ENCODE results near the gene TMPRSS9. TPM values are rescaled to one million over a fixed set of nuclear protein-coding genes. Genes with fewer than 3 reads are reported as not detected.

Gene TMPRSS9
- polyA plus RNA-seq, 3 donors from 2014 or later, result not detected

GRCh38 chr19:2354670-2355069, 5.4 kb upstream of the TMPRSS9 start:
- Mint-ChIP-seq H3K36me3 (no peaks in the 10 kb centered on the region), H3K27ac (no peak overlapping the region), H3K4me3 (no peak overlapping the region), H3K9me3 (no peaks in the 10 kb centered on the region), H3K27me3 (ENCODE audit: low read depth in 3 of 3) (peaks cover 0 to 2% (median 0%) of the 10 kb centered on the region in 3 donors), H3K4me1 (no peaks in the 10 kb centered on the region)
- DNase-seq, result no peak

DNA sequence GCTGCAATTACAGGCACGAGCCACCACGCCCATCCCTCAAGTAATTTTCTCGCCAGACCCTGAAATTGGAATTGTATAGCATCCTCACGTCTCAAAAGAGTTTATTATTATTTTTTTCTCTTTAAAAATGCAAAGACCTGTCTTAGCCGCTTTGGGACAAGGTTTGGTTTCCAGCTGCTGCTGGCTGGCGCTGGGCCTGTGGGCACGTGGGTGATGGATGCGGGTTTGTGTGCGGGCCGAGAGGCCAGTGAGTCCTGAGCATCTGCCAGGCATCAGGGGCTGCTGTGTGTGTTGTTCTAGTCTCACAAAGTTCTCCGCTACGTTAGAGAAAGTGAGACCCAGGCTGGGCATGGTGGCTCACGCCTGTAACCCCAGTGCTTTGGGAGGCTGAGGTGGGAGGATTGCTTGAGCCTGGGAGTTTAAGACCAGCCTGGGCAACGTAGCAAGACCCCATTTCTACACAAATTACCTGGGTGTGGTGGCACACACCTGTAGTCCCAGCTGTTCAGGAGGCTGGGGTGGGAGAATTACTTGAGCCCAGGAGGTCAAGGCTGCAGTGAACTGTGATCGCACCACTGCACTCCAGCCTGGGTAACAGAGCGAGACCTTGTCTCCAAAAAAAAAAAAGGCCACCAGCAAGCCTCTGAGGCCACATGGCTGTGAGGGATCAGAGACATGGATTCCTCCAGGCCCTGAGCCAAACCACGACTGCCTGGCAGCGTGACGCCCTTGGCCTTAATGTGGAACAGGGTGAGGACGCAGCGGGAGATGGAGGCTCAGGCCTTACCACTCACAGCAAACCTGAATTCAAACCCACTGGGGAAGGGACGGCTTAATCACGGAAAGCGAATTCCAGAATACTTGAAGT, 4.7 kb upstream of the TMPRSS9 start:
- no peak overlapping the region for H3K27ac Mint-ChIP-seq

DNA sequence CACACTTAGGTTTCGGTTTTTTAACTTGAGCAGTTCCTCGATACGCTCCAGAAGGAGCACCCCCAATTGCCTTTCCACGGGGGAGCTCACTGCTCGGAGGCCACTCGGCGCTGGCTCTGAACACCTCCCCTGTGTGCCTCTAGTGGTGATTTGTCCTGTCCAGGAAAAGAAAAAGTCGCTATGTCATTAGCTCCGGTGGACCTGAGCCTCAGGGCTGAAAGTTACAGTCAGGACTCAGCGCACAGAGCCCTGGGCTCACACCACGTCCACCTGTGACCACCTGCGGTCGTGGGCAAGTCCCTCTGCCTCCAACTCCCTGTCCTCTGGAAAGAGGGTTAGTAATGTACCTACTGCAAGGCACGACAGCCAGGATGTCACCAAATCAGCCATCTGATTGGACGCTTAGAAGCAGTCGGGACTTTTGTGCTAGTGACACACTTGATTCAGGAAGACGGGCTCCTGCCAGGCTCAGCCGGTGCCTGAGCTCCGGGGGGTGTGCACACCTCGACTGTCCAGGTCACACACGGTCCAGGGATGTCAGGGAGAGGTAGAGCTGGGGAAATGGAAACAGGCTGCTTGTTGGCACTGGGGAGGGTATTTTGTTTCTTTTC, 3.9 kb upstream of the TMPRSS9 start:
- Mint-ChIP-seq H3K4me3 (no peak overlapping the region), H3K36me3 (no peaks in the 10 kb centered on the region), H3K27ac (no peak overlapping the region), H3K9me3 (no peaks in the 10 kb centered on the region), H3K27me3 (ENCODE audit: low read depth in 3 of 3) (peaks cover 0 to 7% (median 2%) of the 10 kb centered on the region in 3 donors), H3K4me1 (peaks cover 0 to 5% of the 10 kb centered on the region in 2 donors)
- no peak for DNase-seq

More for the DNA sequence above, 4.7 kb upstream of the TMPRSS9 start:
- Mint-ChIP-seq H3K36me3 (no peaks in the 10 kb centered on the region), H3K27me3 (ENCODE audit: low read depth in 3 of 3) (peaks cover 0 to 3% (median 0%) of the 10 kb centered on the region in 3 donors), H3K9me3 (no peaks in the 10 kb centered on the region), H3K4me3 (no peak overlapping the region), H3K4me1 (peaks cover 0 to 1% of the 10 kb centered on the region in 2 donors)
- DNase-seq, result no peak

- Mint-ChIP-seq H3K4me3 (no peak overlapping the region), H3K27ac (no peak overlapping the region), H3K27me3 (ENCODE audit: low read depth in 3 of 3) (peaks cover 0 to 7% (median 2%) of the 10 kb centered on the region in 3 donors), H3K9me3 (no peaks in the 10 kb centered on the region), H3K4me1 (peaks cover 0 to 5% of the 10 kb centered on the region in 2 donors), H3K36me3 (no peaks in the 10 kb centered on the region)
- no peak for DNase-seq
Measured at GRCh38 chr19:2357279-2358206, 2.5 kb upstream of the TMPRSS9 start.

GRCh38 chr19:2358548-2359173, 1.4 kb upstream of the TMPRSS9 start:
- H3K27ac Mint-ChIP-seq, result no peak overlapping the region
- H3K36me3 Mint-ChIP-seq, result no peaks in the 10 kb centered on the region
- H3K27me3 Mint-ChIP-seq (ENCODE audit: low read depth in 3 of 3), result peaks cover 0 to 7% (median 2%) of the 10 kb centered on the region in 3 donors
- no peak for DNase-seq
- peaks cover 0 to 5% of the 10 kb centered on the region in 2 donors for H3K4me1 Mint-ChIP-seq
- H3K4me3 Mint-ChIP-seq, result no peak overlapping the region
- H3K9me3 Mint-ChIP-seq, result no peaks in the 10 kb centered on the region

GRCh38 chr19:2360833-2361232, 768 bp downstream of the TMPRSS9 start:
- no peaks in the 10 kb centered on the region for H3K9me3 Mint-ChIP-seq
- H3K27ac Mint-ChIP-seq, result no peak overlapping the region
- peak overlapping the region in 1 of 5 donors; percentile 15 for H3K4me3 Mint-ChIP-seq
- H3K4me1 Mint-ChIP-seq, result peaks cover 0 to 5% of the 10 kb centered on the region in 2 donors
- H3K36me3 Mint-ChIP-seq, result no peaks in the 10 kb centered on the region
- DNase-seq, result no peak
- H3K27me3 Mint-ChIP-seq (ENCODE audit: low read depth in 3 of 3), result peaks cover 5 to 9% (median 7%) of the 10 kb centered on the region in 3 donors

GRCh38 chr19:2361246-2362045, 1.4 kb downstream of the TMPRSS9 start:
- H3K36me3 Mint-ChIP-seq, result no peaks in the 10 kb centered on the region
- no peak overlapping the region for H3K4me3 Mint-ChIP-seq
- no peak overlapping the region for H3K27ac Mint-ChIP-seq
- H3K27me3 Mint-ChIP-seq (ENCODE audit: low read depth in 3 of 3), result peaks cover 5 to 9% (median 7%) of the 10 kb centered on the region in 3 donors
- DNase-seq, result no peak
- H3K4me1 Mint-ChIP-seq, result peaks cover 0 to 5% of the 10 kb centered on the region in 2 donors
- H3K9me3 Mint-ChIP-seq, result no peaks in the 10 kb centered on the region

- Mint-ChIP-seq H3K4me1 (peaks cover 0 to 5% of the 10 kb centered on the region in 2 donors), H3K27ac (no peak overlapping the region), H3K4me3 (no peak overlapping the region), H3K9me3 (no peaks in the 10 kb centered on the region), H3K27me3 (ENCODE audit: low read depth in 3 of 3) (peaks cover 5 to 9% (median 7%) of the 10 kb centered on the region in 3 donors), H3K36me3 (no peaks in the 10 kb centered on the region)
- no peak for DNase-seq
Measured at GRCh38 chr19:2362046-2362969, 2.2 kb downstream of the TMPRSS9 start.

- H3K27me3 Mint-ChIP-seq (ENCODE audit: low read depth in 3 of 3), result peaks cover 5 to 12% (median 7%) of the 10 kb centered on the region in 3 donors
- H3K27ac Mint-ChIP-seq, result no peak overlapping the region
- peaks cover 0 to 5% of the 10 kb centered on the region in 2 donors for H3K4me1 Mint-ChIP-seq
- peaks cover 0 to under 1% (median 0%) of the 10 kb centered on the region in 3 donors for H3K36me3 Mint-ChIP-seq
- no peak for DNase-seq
- no peaks in the 10 kb centered on the region for H3K9me3 Mint-ChIP-seq
- no peak overlapping the region for H3K4me3 Mint-ChIP-seq
Measured at GRCh38 chr19:2362970-2363300, 2.9 kb downstream of the TMPRSS9 start.

- no peak for DNase-seq
- Mint-ChIP-seq H3K36me3 (peaks cover 0 to 5% (median 0%) of the 10 kb centered on the region in 3 donors), H3K27ac (no peak overlapping the region), H3K27me3 (ENCODE audit: low read depth in 3 of 3) (peaks cover 5 to 12% (median 7%) of the 10 kb centered on the region in 3 donors), H3K4me3 (no peak overlapping the region), H3K4me1 (peaks cover 3 to 5% of the 10 kb centered on the region in 2 donors), H3K9me3 (no peaks in the 10 kb centered on the region)
Measured at GRCh38 chr19:2363419-2363818, 3.4 kb downstream of the TMPRSS9 start.

GRCh38 chr19:2365201-2365970, 5.3 kb downstream of the TMPRSS9 start:
- no peak overlapping the region for H3K4me3 Mint-ChIP-seq

More at GRCh38 chr19:2365201-2365970, 5.3 kb downstream of the TMPRSS9 start:
- Mint-ChIP-seq H3K27ac (no peak overlapping the region), H3K27me3 (ENCODE audit: low read depth in 3 of 3) (peaks cover 4 to 12% (median 5%) of the 10 kb centered on the region in 3 donors), H3K36me3 (peaks cover 0 to 5% (median 0%) of the 10 kb centered on the region in 3 donors), H3K4me1 (peaks cover 3 to 4% of the 10 kb centered on the region in 2 donors), H3K9me3 (peaks cover 0 to under 1% (median 0%) of the 10 kb centered on the region in 6 donors)
- DNase-seq, result no peak
